ENCODE data around the gene QRICH2. TPM values are rescaled to one million over a fixed set of nuclear protein-coding genes. Genes with fewer than 3 reads are reported as not detected.
"Not testable (repeated sequence)": the region's sequence is repeated elsewhere in the genome, so short reads cannot be mapped to it uniquely, and the experiment has no call there.

The QRICH2 gene
- total RNA-seq, 2 experiments from 2014 or later, result 1.4 to 1.9 TPM

GRCh38 chr17:76317535-76317934, 9.5 kb upstream of the QRICH2 start:
- DNase-seq, result no peak
- Mint-ChIP-seq H3K4me1 (peaks cover 9% of the 10 kb centered on the region), H3K36me3 (ENCODE audit: low read depth) (peaks cover 34% of the 10 kb centered on the region), H3K27ac (no peak overlapping the region), H3K27me3 (no peaks in the 10 kb centered on the region), H3K4me3 (no peak overlapping the region), H3K9me3 (no peaks in the 10 kb centered on the region)
- ChIA-PET POLR2A (no interaction called here), CTCF (interaction anchor here (0.9 kb wide), 1 partner anchor 80 kb away, joined by 3 read pairs; no protein-coding TSS in a partner anchor)

- H3K4me3 Mint-ChIP-seq, result no peak overlapping the region
- H3K27me3 Mint-ChIP-seq, result no peaks in the 10 kb centered on the region
- H3K4me1 Mint-ChIP-seq, result peaks cover 9% of the 10 kb centered on the region
- ChIA-PET CTCF (interaction anchor here (0.7 to 1.7 kb wide), 3 partner anchors 23 to 70 kb away, joined by 3 to 7 read pairs (median 4); partner anchors contain the start of gene SPHK1), POLR2A (no interaction called here)
- peaks cover 37% of the 10 kb centered on the region for H3K36me3 Mint-ChIP-seq (ENCODE audit: low read depth)
- DNase-seq, result no peak
- H3K9me3 Mint-ChIP-seq, result no peaks in the 10 kb centered on the region
- H3K27ac Mint-ChIP-seq, result no peak overlapping the region
These were observed 6.5 kb upstream of the QRICH2 start for GRCh38 chr17:76314392-76315227.

- H3K36me3 Mint-ChIP-seq (ENCODE audit: low read depth), result peaks cover 39% of the 10 kb centered on the region
- no peaks in the 10 kb centered on the region for H3K9me3 Mint-ChIP-seq
- ChIA-PET POLR2A (no interaction called here), CTCF (interaction anchor here (0.8 to 1.7 kb wide), 3 partner anchors 9 to 85 kb away, joined by 3 to 4 read pairs (median 4); partner anchors contain the start of gene SPHK1)
- DNase-seq, result no peak
- H3K27me3 Mint-ChIP-seq, result no peaks in the 10 kb centered on the region
- H3K27ac Mint-ChIP-seq, result no peak overlapping the region
- peaks cover 9% of the 10 kb centered on the region for H3K4me1 Mint-ChIP-seq
- no peak overlapping the region for H3K4me3 Mint-ChIP-seq
These were observed 4.7 kb upstream of the QRICH2 start for GRCh38 chr17:76312735-76313134.

- Mint-ChIP-seq H3K36me3 (ENCODE audit: low read depth) (peaks cover 28% of the 10 kb centered on the region), H3K4me1 (no peaks in the 10 kb centered on the region), H3K9me3 (no peaks in the 10 kb centered on the region), H3K4me3 (no peak overlapping the region), H3K27me3 (no peaks in the 10 kb centered on the region), H3K27ac (no peak overlapping the region)
- ChIA-PET POLR2A (interaction anchor here (1.2 to 1.3 kb wide), 2 partner anchors 23 to 74 kb away, joined by 4 read pairs; no protein-coding TSS in a partner anchor), CTCF (interaction anchor here (1.0 to 2.4 kb wide), 2 partner anchors 8 to 89 kb away, joined by 3 to 9 read pairs; no protein-coding TSS in a partner anchor)
- no peak for DNase-seq
These were observed 1.4 kb upstream of the QRICH2 start for GRCh38 chr17:76309461-76309860.

GRCh38 chr17:76307299-76307965, 644 bp downstream of the QRICH2 start:
- ChIA-PET CTCF (interaction anchor here (2.4 kb wide), 1 partner anchor 91 kb away, joined by 9 read pairs; no protein-coding TSS in a partner anchor), POLR2A (no interaction called here)
- Mint-ChIP-seq H3K27me3 (no peaks in the 10 kb centered on the region), H3K27ac (no peak overlapping the region), H3K36me3 (ENCODE audit: low read depth) (peaks cover 15% of the 10 kb centered on the region), H3K4me1 (peaks cover 1% of the 10 kb centered on the region), H3K4me3 (no peak overlapping the region), H3K9me3 (no peaks in the 10 kb centered on the region)
- no peak for DNase-seq

- H3K27ac Mint-ChIP-seq; H3K4me3 Mint-ChIP-seq; H3K36me3 Mint-ChIP-seq (ENCODE audit: low read depth); H3K4me1 Mint-ChIP-seq; POLR2A ChIA-PET; DNase-seq; H3K27me3 Mint-ChIP-seq; H3K9me3 Mint-ChIP-seq: not testable (repeated sequence)
- CTCF ChIA-PET, result interaction anchor here (1.4 to 8.1 kb wide), 4 partner anchors 18 to 196 kb away, joined by 3 to 111 read pairs (median 14); partner anchors contain the start of genes RHBDF2 and SPHK1
These were observed 3.0 kb downstream of the QRICH2 start for GRCh38 chr17:76305135-76305454.

- Mint-ChIP-seq H3K27me3 (no peaks in the 10 kb centered on the region), H3K36me3 (ENCODE audit: low read depth) (peaks cover 2% of the 10 kb centered on the region), H3K27ac (no peak overlapping the region), H3K4me3 (no peak overlapping the region), H3K4me1 (peaks cover 1% of the 10 kb centered on the region), H3K9me3 (no peaks in the 10 kb centered on the region)
- CTCF ChIA-PET, result interaction anchor here (0.6 to 8.1 kb wide), 15 partner anchors 9 to 334 kb away, joined by 3 to 111 read pairs (median 4); partner anchors contain the start of genes RHBDF2 and SPHK1
- DNase-seq, result no peak
- POLR2A ChIA-PET, result interaction anchor here (1.0 to 1.8 kb wide), 2 partner anchors 81 to 93 kb away, joined by 4 to 9 read pairs; partner anchors contain the start of gene SPHK1
These were observed 3.6 kb downstream of the QRICH2 start for GRCh38 chr17:76304226-76305134.

- Mint-ChIP-seq H3K4me1 (peaks cover 3% of the 10 kb centered on the region), H3K4me3 (no peak overlapping the region), H3K9me3 (no peaks in the 10 kb centered on the region), H3K36me3 (ENCODE audit: low read depth) (no peaks in the 10 kb centered on the region), H3K27ac (no peak overlapping the region), H3K27me3 (no peaks in the 10 kb centered on the region)
- ChIA-PET POLR2A (no interaction called here), CTCF (interaction anchor here (0.6 to 4.4 kb wide), 8 partner anchors 10 to 283 kb away, joined by 3 to 37 read pairs (median 4); no protein-coding TSS in a partner anchor)
- DNase-seq, result no peak
These were observed 10.6 kb downstream of the QRICH2 start for GRCh38 chr17:76297436-76297835.

- Mint-ChIP-seq H3K27me3 (no peaks in the 10 kb centered on the region), H3K36me3 (ENCODE audit: low read depth) (no peaks in the 10 kb centered on the region), H3K27ac (no peak overlapping the region), H3K4me1 (peaks cover 3% of the 10 kb centered on the region), H3K9me3 (no peaks in the 10 kb centered on the region), H3K4me3 (no peak overlapping the region)
- ChIA-PET CTCF (interaction anchor here (0.6 to 3.2 kb wide), 5 partner anchors 9 to 456 kb away, joined by 3 to 17 read pairs (median 3); no protein-coding TSS in a partner anchor), POLR2A (no interaction called here)
- DNase-seq, result no peak
These were observed 11.2 kb downstream of the QRICH2 start for GRCh38 chr17:76296889-76297288.

- CTCF ChIA-PET, result interaction anchor here (0.5 to 1.2 kb wide), 2 partner anchors 13 to 179 kb away, joined by 3 read pairs; no protein-coding TSS in a partner anchor
These were observed 11.9 kb downstream of the QRICH2 start for GRCh38 chr17:76296186-76296585.

GRCh38 chr17:76293106-76293505, 15.0 kb downstream of the QRICH2 start:
- Mint-ChIP-seq H3K4me1 (no peaks in the 10 kb centered on the region), H3K27me3 (no peaks in the 10 kb centered on the region), H3K27ac (no peak overlapping the region), H3K9me3 (no peaks in the 10 kb centered on the region), H3K4me3 (no peak overlapping the region), H3K36me3 (ENCODE audit: low read depth) (no peaks in the 10 kb centered on the region)
- CTCF ChIA-PET, result no interaction called here
- DNase-seq, result no peak
- POLR2A ChIA-PET, result no interaction called here

More at GRCh38 chr17:76296186-76296585, 11.9 kb downstream of the QRICH2 start:
- no peak overlapping the region for H3K27ac Mint-ChIP-seq
- no peak overlapping the region for H3K4me3 Mint-ChIP-seq
- H3K4me1 Mint-ChIP-seq, result peaks cover 3% of the 10 kb centered on the region
- H3K36me3 Mint-ChIP-seq (ENCODE audit: low read depth), result no peaks in the 10 kb centered on the region
- DNase-seq, result no peak
- H3K27me3 Mint-ChIP-seq, result no peaks in the 10 kb centered on the region
- no peaks in the 10 kb centered on the region for H3K9me3 Mint-ChIP-seq
- POLR2A ChIA-PET, result no interaction called here

- POLR2A ChIA-PET, result no interaction called here
- CTCF ChIA-PET, result no interaction called here
- no peaks in the 10 kb centered on the region for H3K9me3 Mint-ChIP-seq
- no peak for DNase-seq
- no peaks in the 10 kb centered on the region for H3K27me3 Mint-ChIP-seq
- no peaks in the 10 kb centered on the region for H3K4me1 Mint-ChIP-seq
- no peaks in the 10 kb centered on the region for H3K36me3 Mint-ChIP-seq (ENCODE audit: low read depth)
- H3K27ac Mint-ChIP-seq, result no peak overlapping the region
- no peak overlapping the region for H3K4me3 Mint-ChIP-seq
These were observed 15.5 kb downstream of the QRICH2 start for GRCh38 chr17:76292567-76292966.
